Measurements from ENCODE around the gene GABRG3.
"Not testable (repeated sequence)": the region's sequence is repeated elsewhere in the genome, so short reads cannot be mapped to it uniquely, and the experiment has no call there.

GABRG3 gene

DNA sequence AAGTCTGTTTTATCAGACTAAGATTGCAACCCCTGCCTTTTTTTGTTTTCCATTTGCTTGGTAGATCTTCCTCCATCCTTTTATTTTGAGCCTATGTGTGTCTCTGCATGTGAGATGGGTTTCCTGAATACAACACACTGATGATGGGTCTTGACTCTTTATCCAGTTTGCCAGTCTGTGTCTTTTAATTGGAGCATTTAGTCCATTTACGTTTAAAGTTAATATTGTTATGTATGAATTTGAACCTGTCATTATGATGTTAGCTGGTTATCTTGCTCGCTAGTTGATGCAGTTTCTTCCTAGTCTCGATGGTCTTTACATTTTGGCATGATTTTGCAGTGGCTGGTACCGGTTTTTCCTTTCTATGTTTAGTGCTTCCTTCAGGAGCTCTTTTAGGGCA lies 220.5 kb downstream of the GABRG3 start:
- not testable (repeated sequence) for DNase-seq

DNA sequence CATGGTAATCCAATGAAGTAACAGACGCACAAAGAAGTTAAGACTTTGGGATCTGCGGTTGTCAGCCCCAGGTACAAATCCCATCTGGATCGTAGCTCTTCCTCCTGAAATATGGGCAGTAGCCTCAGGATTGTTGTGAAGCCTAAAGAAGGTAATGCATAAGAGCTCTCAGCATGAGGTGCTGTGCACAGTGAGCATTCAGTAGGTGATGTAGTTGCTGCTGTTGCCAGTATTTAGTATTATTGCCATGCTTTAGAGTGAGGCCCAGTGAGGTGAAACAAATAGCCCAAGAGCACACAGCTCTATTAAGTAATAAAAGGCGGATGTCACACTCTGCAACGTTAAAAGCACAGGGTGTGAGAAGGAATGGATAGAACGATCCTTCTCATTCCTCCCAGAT lies 225.7 kb downstream of the GABRG3 start:
- DNase-seq = no peak

DNA sequence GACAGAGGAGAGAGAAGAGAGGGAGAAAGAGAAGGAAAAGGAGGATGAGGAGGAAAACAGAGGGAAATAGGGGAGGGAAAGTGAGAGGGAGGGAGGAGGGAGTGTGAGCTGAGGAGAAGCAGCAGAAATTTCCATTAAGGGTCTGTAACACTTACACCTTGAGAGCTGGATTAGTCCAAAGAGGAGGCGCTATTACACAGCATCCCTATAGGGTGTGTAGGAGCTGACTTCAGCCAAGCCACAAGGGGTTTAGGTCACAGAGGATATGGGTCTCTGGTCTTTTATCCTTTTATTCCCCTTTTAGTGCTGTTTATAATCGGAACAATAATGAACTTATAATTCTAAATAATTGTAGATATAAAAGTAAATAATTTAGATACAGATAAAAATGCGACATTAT lies 230.4 kb downstream of the GABRG3 start:
- no peak for DNase-seq

DNA sequence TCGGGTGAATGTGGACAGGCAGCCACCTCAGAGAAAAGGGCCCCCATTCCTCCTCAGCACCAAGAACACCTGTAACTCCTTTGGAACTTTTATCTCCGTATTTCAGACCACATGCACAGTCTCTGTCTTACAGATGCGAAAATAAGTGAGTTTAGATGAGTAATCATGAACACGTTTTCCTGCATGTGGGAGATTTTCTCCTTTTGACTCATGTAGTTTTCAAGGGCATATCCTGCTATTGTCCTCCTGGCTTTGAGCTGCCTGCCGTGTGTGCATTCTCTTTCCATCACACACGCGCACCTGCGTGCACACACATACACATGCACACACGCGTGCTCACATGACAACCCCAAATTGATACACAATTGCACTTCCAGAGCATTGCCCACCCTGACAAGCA lies 239.2 kb downstream of the GABRG3 start:
- DNase-seq = no peak

DNA sequence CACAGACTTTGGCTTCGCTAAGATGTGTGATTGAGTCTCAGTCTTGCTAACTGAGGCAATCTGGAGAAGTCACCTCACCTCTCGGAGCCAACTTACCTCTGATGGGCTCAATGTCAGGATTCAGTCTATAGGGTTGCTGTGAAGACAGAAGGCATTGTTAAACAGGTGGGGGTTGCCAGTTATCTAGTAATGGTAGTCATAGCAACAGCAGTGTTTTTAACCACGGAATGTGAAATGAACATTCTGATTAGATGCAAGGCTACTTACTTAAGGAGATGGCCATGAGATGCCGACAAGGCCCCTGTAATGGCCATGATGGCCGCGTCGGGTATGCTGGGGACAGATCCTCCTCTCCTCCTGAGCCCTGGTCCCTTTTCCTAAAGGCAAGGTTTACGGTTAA lies 243.1 kb downstream of the GABRG3 start:
- no peak for DNase-seq

DNA sequence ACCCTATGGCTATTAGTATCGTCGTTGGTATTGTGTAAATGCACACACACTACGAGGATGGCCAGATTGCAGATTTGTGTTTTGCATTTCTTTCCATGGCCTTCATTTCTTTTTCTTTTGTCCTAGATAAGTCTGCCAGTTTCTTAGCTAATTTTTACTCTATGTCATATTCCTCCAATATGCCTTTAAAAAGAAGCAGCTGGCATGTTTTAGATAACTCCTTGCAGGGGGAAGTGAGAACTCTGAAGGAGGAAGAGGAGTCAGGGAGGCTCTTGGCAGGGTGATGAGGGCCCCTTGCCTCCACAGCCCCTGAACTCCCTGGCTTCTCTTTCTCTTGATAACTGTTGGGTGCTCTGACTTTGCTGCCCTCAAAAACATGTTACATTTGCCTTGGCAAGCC lies 244.0 kb downstream of the GABRG3 start:
- DNase-seq = no peak

DNA sequence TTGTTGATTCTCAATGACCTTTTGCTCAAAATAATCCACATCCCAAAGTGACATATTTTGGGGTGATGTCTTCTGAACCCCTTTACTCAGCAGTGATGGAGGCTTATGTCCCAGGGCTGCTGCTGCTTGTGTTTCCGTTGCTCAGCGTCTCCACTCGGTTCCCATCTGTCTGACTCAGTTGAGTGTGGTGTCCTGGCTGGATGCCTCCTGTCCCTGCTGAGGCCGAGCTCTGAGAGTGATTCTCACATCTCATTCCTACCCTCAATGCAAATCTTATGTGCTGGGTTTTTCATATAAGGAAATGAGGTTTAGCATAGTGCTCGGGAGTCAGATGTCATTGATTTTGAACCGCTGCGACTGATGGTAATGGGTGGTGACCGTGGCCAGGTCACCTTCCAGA lies 247.4 kb downstream of the GABRG3 start:
- no peak for DNase-seq

DNA sequence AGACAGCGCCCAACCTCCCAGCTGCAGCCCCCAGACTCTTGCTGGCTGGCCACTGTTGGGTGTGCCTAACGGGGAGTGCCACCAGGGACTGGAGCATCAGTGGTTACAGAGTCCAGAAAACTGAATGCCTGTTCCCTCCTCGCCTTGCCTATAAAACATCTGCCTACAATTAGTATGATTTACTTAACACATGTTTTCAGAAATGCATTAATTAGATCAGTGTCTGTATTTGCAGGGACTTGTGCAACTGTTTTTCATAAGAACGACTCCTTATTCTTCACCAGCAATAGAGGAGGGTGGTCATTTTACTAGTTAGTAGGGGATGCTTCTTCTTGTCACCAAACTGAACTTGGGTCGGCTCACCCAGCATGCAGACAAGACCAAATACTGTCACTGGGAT lies 248.7 kb downstream of the GABRG3 start:
- no peak for DNase-seq

DNA sequence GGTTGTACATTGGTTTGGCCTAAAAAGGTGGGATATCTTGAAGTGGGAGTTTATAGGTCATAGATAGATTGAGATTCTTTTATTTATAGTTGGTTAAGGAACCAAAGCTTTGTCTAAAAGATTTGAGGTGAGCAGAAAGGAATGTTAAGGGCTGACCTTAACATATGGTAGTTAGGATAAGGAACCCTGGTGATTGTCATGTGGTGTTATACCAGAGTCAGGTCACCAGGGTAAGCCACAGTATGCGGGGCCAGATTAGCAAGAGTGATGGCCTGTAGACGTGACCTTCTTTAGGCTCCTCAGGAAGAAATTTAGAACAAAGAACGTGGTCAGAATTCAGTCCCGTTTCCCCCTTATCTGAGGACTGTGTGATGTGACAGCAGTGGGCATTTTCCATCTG lies 249.2 kb downstream of the GABRG3 start:
- DNase-seq = no peak

DNA sequence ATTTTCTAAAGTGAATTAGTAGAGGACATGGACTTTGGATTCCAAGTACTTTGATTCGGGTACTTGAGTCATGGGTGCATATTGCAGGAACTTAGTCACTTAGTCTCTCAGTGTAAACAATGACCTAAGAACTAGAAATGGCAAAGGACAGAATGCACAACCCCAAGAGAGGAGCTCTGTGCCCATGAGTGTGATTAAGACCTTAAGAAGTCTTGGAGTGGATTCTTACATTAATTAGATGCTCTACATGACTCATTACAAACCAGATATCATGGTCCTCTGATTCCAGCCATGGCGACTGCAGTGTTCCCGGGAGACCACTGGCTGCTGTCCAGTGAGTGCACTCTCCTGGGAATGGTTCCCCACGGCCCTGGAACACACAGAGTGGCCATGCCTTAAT lies 251.5 kb downstream of the GABRG3 start:
- DNase-seq = no peak

DNA sequence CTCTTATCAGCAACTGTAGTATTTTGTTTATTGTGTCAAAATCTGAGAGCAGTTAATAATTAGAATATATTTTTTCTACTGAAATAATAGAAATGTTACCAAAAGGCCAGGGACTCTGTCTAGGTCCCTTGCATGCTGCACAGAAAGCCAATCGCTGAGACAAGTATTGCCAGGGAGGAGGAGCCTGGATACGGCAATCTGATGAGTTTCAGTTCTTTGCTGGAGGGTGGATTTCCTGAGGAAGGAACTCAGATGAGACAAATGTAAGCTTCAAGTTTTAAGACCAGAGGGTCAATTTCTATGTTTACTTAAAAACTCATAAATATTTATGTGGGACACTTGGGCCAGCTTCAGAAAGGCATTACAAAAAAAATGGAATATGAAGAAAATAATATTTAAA lies 252.2 kb downstream of the GABRG3 start:
- no peak for DNase-seq

DNA sequence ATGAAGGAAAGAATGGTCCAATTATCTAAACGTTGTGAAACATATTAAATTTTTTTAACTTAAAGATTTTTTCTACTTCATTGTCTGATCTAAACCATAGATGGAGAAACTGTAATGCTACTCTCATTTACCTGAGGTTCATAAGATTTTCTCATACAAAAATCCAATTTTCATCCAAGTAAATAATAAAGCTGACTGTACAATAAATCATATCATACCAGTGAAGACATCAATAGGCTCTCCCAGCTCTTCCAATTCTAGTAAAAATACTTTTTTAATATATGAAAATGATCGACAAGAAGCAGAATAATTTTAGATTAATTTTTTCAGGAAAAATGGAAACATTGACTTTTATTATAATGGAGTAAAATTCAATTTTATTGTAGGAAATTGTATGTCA lies 260.8 kb downstream of the GABRG3 start:
- DNase-seq = no peak

DNA sequence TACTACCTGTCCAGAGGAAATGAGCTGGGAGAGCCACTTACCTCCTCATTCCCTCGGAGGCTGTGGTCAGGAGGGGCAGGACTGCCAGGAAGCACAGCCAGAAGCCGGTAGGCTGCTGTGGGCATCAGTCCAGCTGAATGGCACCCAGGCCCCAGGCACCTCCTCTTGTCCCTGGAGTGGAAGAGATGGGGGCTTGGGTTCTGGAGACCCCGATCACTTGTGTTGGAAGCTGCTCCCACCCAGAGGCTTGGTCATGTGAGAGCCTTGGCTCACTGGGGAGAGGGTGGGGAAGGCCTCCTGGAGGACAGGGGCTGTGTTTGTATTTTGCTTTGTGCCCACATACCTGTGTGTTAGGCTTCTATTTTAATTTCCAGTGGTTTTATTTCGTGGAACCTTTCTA lies 261.9 kb downstream of the GABRG3 start:
- no peak for DNase-seq

DNA sequence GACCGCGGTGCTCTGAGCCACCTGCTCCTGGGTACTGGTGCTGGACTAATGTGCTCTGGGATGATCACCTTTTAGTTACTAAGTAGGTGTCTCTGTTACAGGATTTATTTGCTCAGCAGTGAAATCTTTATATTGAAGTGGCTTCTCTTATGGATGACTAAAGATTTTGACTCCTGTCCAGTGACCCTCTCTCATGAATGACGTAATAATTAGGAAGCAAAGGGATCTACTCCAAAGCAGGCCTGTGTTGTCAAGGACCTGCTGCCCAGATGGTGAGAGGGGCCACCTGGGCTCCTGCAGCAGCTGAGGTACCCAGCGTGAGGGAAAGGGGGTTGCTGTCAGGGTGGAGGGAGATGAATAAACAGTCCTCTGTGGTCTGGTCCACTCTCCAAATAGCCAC lies 263.6 kb downstream of the GABRG3 start:
- DNase-seq = no peak

DNA sequence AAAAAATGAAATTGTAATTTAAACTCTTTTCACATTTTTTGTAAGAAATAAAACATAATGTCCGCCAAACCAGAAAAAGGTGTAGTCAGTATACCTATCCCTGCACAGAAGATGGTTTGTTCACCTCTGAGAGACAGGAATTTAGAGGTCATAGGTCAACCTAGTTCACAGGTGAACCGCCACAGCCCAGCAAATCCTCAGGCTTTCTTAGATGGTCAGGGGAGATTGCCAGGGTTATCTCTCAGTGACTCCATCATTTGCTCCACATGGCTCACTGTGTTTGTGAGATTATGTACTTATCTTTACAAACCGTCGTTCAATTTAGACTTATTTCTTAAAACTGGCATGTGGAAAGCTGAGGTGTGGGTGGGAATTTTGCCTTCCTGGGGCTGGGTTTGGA lies 264.2 kb downstream of the GABRG3 start:
- DNase-seq = no peak

DNA sequence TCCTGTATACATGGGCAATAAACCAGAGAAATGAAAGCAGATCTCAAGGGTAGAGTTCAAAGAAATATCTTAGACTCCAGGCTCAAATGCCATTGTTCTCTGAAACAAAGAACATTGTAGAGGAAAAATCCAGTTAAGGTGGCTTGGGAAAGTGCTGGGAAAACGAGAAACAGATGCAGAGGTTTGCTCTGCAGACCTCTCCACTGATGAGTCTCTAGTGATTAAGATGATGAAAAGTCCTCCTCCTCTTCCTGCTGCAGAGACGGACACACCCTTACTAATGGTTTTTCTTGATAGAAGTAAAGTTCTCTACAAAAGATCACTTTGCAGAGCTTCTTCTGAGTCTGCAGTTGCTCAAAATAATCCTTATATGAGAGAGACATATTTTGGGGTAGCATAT lies 264.7 kb downstream of the GABRG3 start:
- DNase-seq = no peak

DNA sequence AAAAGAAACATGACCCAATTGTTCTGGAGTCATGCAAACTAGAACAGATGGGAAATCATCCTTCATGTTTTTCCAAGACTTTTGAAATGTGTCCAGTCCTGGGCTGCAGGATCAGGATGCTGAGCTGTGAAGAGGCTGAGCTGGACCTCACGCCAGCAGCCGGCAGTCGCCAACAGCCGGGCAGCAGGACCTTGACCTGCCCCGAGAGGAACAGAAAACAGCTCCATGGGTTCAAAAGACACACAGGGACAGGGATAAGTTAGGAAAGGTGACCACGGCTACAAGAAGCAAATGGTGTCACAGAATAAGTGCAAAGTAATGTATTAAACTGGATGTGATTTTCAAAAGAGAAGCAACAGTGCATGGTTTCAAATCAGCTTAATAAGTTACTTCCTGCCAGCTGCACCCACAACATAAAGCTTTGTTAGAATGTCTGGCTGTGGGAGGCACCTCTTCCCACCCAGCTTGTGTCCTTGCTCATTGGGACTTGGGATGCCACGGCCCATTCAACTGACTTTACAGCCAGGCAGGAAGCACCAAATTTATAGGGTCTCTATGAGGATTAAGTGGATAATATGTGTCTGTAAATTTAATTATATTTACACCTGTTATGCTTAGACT lies 266.4 kb downstream of the GABRG3 start:
- DNase-seq = no peak

DNA sequence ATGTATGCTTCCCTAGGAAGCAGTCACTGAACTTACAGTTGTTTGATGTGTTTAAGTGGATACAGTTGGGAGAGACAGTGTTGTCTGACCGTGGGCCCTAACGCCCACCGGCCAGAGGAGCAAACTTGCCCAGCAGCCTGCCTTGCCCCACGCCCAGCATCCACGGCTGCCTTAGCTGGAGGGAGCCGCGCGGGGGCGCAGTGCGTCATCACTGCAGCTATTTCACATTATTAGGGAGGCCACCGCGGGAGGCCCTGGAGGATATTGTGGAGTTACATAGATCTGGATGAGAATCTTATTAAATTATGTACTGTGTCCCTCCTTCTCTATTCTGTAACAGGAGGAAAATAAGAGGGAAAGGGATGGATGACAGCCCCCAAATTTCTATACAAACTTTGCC lies 267.2 kb downstream of the GABRG3 start:
- no peak for DNase-seq

DNA sequence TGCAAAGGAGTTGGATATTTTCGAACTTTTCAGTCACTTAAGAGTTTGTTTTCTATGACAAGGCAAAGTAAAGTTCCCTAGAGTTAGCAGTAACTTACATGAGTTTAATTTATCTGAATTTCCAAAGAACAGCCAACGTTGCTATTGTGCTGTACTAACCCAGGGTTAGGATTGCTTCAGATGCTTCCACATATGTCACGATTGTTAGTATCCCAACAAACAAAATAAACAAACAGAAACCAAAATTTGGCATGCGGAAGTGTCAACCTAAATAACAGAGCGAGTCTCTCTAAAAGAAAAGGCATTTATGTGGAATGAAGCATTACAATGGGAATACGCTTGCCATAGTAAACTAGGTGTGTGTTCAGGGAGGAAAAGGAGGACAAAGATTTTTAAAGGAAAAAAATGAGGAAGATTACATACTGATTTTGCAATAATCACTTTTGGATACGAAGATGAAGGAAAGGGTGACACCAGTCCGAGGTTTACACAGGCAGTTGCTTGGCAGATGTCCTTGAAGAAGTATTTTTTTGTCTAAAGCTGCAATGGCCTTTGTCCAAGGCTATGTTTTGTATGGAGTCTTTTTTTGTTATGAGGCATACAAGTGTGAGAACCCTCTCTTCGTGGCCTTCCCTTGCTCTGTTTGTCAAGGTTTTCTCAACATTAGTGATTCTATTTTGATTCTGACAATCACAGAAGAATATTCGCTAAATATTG lies 267.9 kb downstream of the GABRG3 start:
- no peak for DNase-seq

DNA sequence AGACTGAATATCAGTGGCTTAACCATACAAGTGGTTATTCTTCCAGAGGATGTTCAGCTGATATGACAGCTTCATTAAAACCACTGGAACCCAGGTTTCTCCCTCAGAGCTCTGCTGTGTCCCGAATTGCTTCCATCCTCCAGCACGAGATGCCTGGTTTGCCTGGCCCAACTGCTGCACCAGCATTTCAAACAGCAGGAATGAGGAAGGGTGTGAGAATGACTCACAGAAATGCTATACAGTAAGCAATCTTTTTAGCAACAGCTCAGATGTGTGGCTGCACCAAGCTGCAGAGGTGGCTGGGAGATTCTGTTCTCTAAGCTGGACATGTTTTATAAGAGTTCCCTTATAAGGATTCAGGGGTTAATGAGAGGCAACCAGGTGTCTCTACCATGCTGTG lies 271.0 kb downstream of the GABRG3 start:
- DNase-seq = no peak

DNA sequence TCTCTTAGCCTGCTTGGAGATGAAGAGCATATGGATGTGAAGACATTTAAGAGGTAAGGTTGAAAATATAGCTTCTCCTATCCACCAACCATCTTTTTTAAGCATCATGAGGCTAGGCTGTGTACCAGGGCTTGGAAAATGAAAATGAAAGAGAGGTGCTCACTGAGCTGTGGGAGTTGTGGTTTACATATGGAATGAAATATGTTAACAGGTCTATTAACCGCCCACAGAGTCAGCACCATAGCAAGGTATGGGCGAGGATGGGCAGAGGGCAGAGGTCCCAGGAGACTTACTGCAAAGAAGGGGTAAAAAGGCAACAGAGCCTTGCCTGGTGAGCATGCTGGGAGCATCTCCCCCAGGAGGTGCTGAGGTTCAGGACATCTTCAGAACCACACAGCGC lies 273.1 kb downstream of the GABRG3 start:
- no peak for DNase-seq

DNA sequence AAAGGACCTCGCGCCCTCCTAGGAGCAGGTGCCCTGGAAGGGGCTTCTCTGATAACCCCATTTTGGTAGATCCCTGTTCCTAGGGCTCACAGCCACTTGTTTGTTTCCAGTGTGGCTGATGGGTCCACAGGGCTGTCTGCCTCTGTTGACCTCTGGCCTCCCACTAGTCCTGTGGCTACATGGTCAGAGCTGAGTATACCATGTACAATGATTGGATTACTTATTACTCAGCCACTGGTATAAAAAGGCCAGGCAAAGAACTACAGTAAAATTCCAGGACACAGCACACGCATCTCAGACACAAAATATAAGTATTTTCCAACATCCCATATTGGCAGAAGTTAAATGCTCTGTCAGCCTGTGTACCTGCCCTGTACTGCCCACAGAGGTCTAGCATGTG lies 277.3 kb downstream of the GABRG3 start:
- no peak for DNase-seq

DNA sequence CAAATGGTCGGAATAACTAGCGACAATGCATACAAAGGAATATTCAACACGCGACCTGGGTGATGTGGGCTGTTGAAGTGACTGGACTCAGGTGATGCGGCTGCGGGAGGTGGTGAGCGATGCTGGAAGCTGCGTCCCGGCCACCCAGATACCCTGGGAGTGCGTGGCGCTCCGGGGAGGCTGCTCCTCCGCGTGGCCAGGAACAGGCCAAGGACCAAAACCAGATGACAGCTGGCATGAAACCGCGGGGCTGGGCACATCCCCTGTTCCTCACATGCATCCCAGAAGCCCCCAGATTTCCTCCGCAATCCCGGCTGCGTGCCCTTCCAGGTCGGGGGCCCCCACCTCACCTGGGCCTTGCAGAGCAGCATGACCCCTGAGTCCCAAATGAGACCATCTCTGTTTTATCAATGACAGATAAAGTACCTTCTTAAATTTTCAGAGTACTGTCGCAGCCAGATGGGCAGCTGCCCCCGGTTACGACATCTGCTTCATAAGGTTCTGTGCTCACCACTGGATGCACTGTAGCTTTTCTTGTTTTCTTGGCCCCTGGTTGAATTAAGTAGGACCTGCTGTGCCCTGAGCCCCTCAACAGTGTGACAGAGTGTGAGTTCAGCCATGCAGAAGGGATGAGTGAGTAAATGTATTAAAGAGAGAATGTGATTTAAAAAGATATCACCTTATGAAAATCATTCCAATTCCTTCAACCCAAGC lies 278.2 kb downstream of the GABRG3 start:
- no peak for DNase-seq

DNA sequence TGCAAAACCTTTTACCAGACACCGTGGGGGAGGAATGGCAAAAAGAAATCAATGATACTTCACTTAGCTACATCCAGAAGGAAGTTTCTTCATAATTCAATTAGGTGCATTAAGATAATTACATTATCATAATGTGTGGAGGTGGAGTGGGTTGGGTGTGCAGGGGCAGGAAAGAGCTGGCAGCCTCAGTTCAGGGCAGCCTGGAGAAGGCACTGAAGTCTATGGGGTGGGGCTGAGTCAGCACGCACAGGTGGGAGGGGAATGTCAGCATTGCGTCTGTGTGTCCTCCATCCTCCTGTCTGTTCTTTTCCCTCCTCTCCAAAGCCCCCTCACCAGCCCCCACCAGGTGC lies 278.8 kb downstream of the GABRG3 start:
- DNase-seq = no peak

DNA sequence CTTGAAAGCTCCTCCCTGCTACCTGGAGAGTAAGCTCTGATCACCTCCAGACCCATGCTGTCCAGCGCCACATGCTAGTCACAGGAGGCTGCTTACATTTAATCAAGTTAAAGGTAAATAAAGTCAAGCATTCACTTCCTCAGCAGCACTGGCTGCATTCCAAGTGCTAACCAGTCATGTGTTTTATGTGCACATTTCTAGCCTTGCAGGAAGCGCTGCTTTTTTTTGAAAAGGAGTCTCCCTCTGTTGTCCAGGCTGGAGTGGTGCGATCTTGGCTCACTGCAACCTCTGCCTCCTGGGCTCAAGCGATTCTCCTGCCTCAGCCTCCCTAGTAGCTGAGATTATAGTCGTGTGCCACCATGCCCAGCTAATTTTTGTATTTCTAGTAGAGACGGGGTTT lies 279.2 kb downstream of the GABRG3 start:
- DNase-seq = no peak
